OCI-LY7 (cell line): ENCODE data around the gene ABCA4.

Experiments used
- EZH2phosphoT487 ChIP-seq: fragments of 200-600 bp; sonication (generic); IDR thresholded peaks from 2 replicates; pipeline ENCODE4 v1.6.1; 2018; ENCODE audit warnings: low read depth, borderline replicate concordance, mild to moderate bottlenecking, mixed run types, antibody characterized with exemption, low read length, moderate library complexity, mixed read lengths
- TF ChIP-seq, protein P1 (sequence below): fragments of 200-600 bp; sonication (generic); conservative IDR thresholded peaks from 2 replicates; pipeline ENCODE4 v1.5.1; 2014; ENCODE audit warnings: mild to moderate bottlenecking, antibody characterized with exemption, low read length, moderate library complexity, mixed read lengths

- TF ChIP-seq, protein P1, sequence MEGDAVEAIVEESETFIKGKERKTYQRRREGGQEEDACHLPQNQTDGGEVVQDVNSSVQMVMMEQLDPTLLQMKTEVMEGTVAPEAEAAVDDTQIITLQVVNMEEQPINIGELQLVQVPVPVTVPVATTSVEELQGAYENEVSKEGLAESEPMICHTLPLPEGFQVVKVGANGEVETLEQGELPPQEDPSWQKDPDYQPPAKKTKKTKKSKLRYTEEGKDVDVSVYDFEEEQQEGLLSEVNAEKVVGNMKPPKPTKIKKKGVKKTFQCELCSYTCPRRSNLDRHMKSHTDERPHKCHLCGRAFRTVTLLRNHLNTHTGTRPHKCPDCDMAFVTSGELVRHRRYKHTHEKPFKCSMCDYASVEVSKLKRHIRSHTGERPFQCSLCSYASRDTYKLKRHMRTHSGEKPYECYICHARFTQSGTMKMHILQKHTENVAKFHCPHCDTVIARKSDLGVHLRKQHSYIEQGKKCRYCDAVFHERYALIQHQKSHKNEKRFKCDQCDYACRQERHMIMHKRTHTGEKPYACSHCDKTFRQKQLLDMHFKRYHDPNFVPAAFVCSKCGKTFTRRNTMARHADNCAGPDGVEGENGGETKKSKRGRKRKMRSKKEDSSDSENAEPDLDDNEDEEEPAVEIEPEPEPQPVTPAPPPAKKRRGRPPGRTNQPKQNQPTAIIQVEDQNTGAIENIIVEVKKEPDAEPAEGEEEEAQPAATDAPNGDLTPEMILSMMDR, result no peak
- TF ChIP-seq EZH2phosphoT487, result no peak
Measured at GRCh38 chr1:94001397-94002045, 119.4 kb downstream of the ABCA4 start.
